ENCODE results near the gene SP3.
A peak's percentile ranks its signal among the peaks of the same experiment; 100 is the strongest.

Gene SP3

GRCh38 chr2:173961346-173961705 is 3.8 kb downstream of the SP3 start:
- peak overlapping the region; percentile 75 for H3K4me2 ChIP-seq (ENCODE audit: low read length)
- H3K9ac ChIP-seq (ENCODE audit: low read length) = no peak overlapping the region

GRCh38 chr2:173959909-173960308 is 5.3 kb downstream of the SP3 start:
- Histone ChIP-seq H2AFZ (ENCODE audit: low read depth, low read length) (no peak overlapping the region), H3K4me2 (ENCODE audit: low read length) (no peak overlapping the region), H3K4me3 (ENCODE audit: low read length) (no peak overlapping the region), H3K4me1 (ENCODE audit: low read length) (peaks cover 14% of the 10 kb centered on the region), H3K27me3 (ENCODE audit: low read depth, low read length) (no peaks in the 10 kb centered on the region), H3K9me3 (ENCODE audit: insufficient read depth, low read length) (no peaks in the 10 kb centered on the region), H4K20me1 (ENCODE audit: insufficient read depth, low read length) (peaks cover 73% of the 10 kb centered on the region), H3K27ac (ENCODE audit: low read length) (no peak overlapping the region), H3K36me3 (replicated peaks; ENCODE audit: low read depth, low read length) (peaks cover 46% of the 10 kb centered on the region), H3K79me2 (ENCODE audit: low read length) (peaks cover 89% of the 10 kb centered on the region), H3K9ac (ENCODE audit: low read length) (no peak overlapping the region)
- no peak for TF ChIP-seq CTCF (IDR thresholded peaks at IDR 0.05; ENCODE audit: low read depth, low read length)
- no peak for TF ChIP-seq EZH2phosphoT487 (IDR thresholded peaks at IDR 0.05; ENCODE audit: low read depth)

More at GRCh38 chr2:173961346-173961705, 3.8 kb downstream of the SP3 start:
- Histone ChIP-seq H3K4me1 (ENCODE audit: low read length) (peaks cover 18% of the 10 kb centered on the region), H3K79me2 (ENCODE audit: low read length) (peaks cover 86% of the 10 kb centered on the region), H3K4me3 (ENCODE audit: low read length) (0 out of 2 replicates have a peak overlapping the region, but pooled peaks have one; percentile 91), H3K36me3 (replicated peaks; ENCODE audit: low read depth, low read length) (peaks cover 32% of the 10 kb centered on the region), H3K27me3 (ENCODE audit: low read depth, low read length) (no peaks in the 10 kb centered on the region), H2AFZ (ENCODE audit: low read depth, low read length) (no peak overlapping the region), H3K27ac (ENCODE audit: low read length) (no peak overlapping the region), H4K20me1 (ENCODE audit: insufficient read depth, low read length) (peaks cover 62% of the 10 kb centered on the region), H3K9me3 (ENCODE audit: insufficient read depth, low read length) (no peaks in the 10 kb centered on the region)
- TF ChIP-seq EZH2phosphoT487 (IDR thresholded peaks at IDR 0.05; ENCODE audit: low read depth) (no peak), CTCF (IDR thresholded peaks at IDR 0.05; ENCODE audit: low read depth, low read length) (no peak)

GRCh38 chr2:173959358-173959884 is 5.8 kb downstream of the SP3 start:
- Histone ChIP-seq H3K79me2 (ENCODE audit: low read length) (peaks cover 92% of the 10 kb centered on the region), H3K4me1 (ENCODE audit: low read length) (peaks cover 14% of the 10 kb centered on the region), H2AFZ (ENCODE audit: low read depth, low read length) (no peak overlapping the region), H3K9ac (ENCODE audit: low read length) (no peak overlapping the region), H3K36me3 (replicated peaks; ENCODE audit: low read depth, low read length) (peaks cover 51% of the 10 kb centered on the region), H3K9me3 (ENCODE audit: insufficient read depth, low read length) (no peaks in the 10 kb centered on the region), H3K4me2 (ENCODE audit: low read length) (no peak overlapping the region), H3K27me3 (ENCODE audit: low read depth, low read length) (no peaks in the 10 kb centered on the region), H3K4me3 (ENCODE audit: low read length) (no peak overlapping the region), H4K20me1 (ENCODE audit: insufficient read depth, low read length) (peaks cover 77% of the 10 kb centered on the region), H3K27ac (ENCODE audit: low read length) (no peak overlapping the region)
- TF ChIP-seq EZH2phosphoT487 (IDR thresholded peaks at IDR 0.05; ENCODE audit: low read depth) = no peak
- TF ChIP-seq CTCF (IDR thresholded peaks at IDR 0.05; ENCODE audit: low read depth, low read length) = no peak

- H3K9ac ChIP-seq (ENCODE audit: low read length) = no peak overlapping the region
- peaks cover 100% of the 10 kb centered on the region for H3K79me2 ChIP-seq (ENCODE audit: low read length)
- H3K27me3 ChIP-seq (ENCODE audit: low read depth, low read length) = no peaks in the 10 kb centered on the region
- no peak overlapping the region for H2AFZ ChIP-seq (ENCODE audit: low read depth, low read length)
- peaks cover 86% of the 10 kb centered on the region for H4K20me1 ChIP-seq (ENCODE audit: insufficient read depth, low read length)
- H3K27ac ChIP-seq (ENCODE audit: low read length) = no peak overlapping the region
- peaks cover 58% of the 10 kb centered on the region for H3K36me3 ChIP-seq (replicated peaks; ENCODE audit: low read depth, low read length)
- H3K4me1 ChIP-seq (ENCODE audit: low read length) = peaks cover 14% of the 10 kb centered on the region
- H3K4me2 ChIP-seq (ENCODE audit: low read length) = no peak overlapping the region
- H3K9me3 ChIP-seq (ENCODE audit: insufficient read depth, low read length) = no peaks in the 10 kb centered on the region
- TF ChIP-seq CTCF (IDR thresholded peaks at IDR 0.05; ENCODE audit: low read depth, low read length) (no peak), EZH2phosphoT487 (IDR thresholded peaks at IDR 0.05; ENCODE audit: low read depth) (no peak)
- no peak overlapping the region for H3K4me3 ChIP-seq (ENCODE audit: low read length)
These were observed 6.9 kb downstream of the SP3 start for GRCh38 chr2:173958198-173958846.
